Esophagus (tissue), 2 donors: ENCODE data around the gene GPR139. TPM values are rescaled to one million over a fixed set of nuclear protein-coding genes. Genes with fewer than 3 reads are reported as not detected.

Experiments used
- H3K27ac ChIP-seq, 2 donors: one replicate each; pipeline ENCODE4 v1.5.1; 2013; ENCODE audit warnings: low read depth in 2 of 2, mild to moderate bottlenecking in 2 of 2, inconsistent platforms in 1 of 2, low read length in 1 of 2, moderate library complexity in 1 of 2
- H3K27me3 ChIP-seq, 2 donors: one replicate each; pipeline ENCODE4 v1.6.1; 2013; ENCODE audit warnings: low read length in 2 of 2, control low read depth in 1 of 2, mild to moderate bottlenecking in 1 of 2; ENCODE audit not compliant: insufficient read depth in 2 of 2, control insufficient read depth in 1 of 2
- H3K36me3 ChIP-seq, 2 donors: one replicate each; pipeline ENCODE4 v1.6.1; 2013; ENCODE audit warnings: low read length in 1 of 2; ENCODE audit not compliant: control insufficient read depth in 2 of 2, insufficient read depth in 2 of 2
- H3K4me1 ChIP-seq, 2 donors: one replicate each; pipeline ENCODE4 v1.6.1; 2013; ENCODE audit warnings: low read length in 1 of 2; ENCODE audit not compliant: control insufficient read depth in 2 of 2, insufficient read depth in 2 of 2
- H3K4me3 ChIP-seq, 2 donors: one replicate each; pipeline ENCODE4 v1.5.1; 2013; ENCODE audit warnings: low read length in 2 of 2, mild to moderate bottlenecking in 2 of 2, low read depth in 1 of 2, moderate library complexity in 1 of 2
- H3K9me3 ChIP-seq, 2 donors: one replicate each; pipeline ENCODE4 v1.6.1; 2013; ENCODE audit warnings: mild to moderate bottlenecking in 2 of 2, low read depth in 1 of 2, low read length in 1 of 2, moderate library complexity in 1 of 2; ENCODE audit not compliant: control insufficient read depth in 2 of 2, insufficient read depth in 1 of 2
- WGBS, 2 donors: extraction: QIAGEN DNeasy Blood & Tissue Kit; methylation state at CpG; one replicate each; pipeline ENCODE4 v1.1.7; 2013; 5-methylcytosine and 5-hydroxymethylcytosine counted together
- polyA plus RNA-seq, 2 donors: library from polyadenylated mRNA; stranded (reverse); fragments of 200-250 nt; gene quantifications; one replicate each; pipeline ENCODE4 v1.2.3, GENCODE V29; 2013
- donor health status: healthy with polysubstance abuse.
- donor health status: Bipolar disorder and iron deficiency.

The GPR139 gene
- polyA plus RNA-seq, 2 donors = not detected

DNA sequence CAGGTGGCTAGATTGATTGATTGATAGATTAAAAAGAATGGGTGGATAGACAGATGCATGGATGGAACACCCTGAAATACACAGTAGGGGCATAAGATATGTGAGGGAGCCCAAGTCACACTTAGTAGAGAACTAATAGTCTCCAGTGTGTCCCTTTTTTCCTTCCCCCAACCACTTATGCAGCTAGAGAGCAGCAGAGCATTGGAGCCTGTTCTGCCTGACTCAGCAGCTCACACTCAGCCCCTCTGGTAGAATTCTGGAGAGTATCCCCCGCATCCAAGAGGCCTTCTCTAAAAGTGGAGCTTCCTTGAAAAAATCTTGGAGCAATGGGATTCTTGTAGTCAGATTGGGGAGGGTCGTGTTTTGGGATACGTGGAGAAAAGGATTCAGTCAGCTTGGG, 20.5 kb upstream of the GPR139 start:
- H3K36me3 ChIP-seq = no peaks in the 10 kb centered on the region
- no peak overlapping the region for H3K27ac ChIP-seq
- H3K9me3 ChIP-seq = no peaks in the 10 kb centered on the region
- no peaks in the 10 kb centered on the region for H3K27me3 ChIP-seq
- H3K4me3 ChIP-seq = no peak overlapping the region
- H3K4me1 ChIP-seq = no peaks in the 10 kb centered on the region
- WGBS, 2 donors = 43 to 46% methylated on average over 3 of the region's 3 CpGs

DNA sequence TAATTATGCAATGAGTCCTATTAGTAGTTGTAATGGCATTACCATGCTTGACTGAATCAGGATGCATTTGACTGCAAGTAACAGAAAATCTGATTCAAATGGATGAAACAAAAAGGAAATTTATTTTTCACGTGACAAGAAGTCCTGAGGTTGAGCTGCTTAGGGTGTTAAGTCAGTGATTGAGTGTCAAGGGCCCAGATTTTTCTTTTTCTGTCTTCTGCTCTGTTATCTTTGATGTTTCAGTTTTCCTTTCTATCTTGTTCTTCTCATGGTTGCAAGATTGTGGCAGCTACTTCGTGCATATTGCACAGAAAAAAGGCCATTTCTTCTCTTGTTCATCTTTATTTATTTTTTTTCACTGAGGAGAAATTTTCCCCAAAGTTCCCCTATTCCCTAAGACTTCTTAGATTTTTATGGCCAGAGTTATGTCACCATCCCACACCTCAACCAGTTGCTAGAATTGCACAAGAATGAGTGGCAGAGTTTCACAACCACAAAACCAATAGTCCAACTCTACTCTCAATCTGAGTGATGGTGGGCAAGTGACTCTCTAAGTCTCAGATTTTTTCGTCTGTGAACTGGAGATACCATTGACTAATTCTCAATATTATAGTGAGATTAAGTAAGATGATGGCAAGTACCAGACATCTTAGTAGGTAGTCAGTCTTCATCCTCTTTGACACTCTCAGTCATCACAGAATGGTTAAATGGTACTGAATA, 15.7 kb upstream of the GPR139 start:
- Histone ChIP-seq H3K36me3 (no peaks in the 10 kb centered on the region), H3K27ac (no peak overlapping the region), H3K9me3 (peaks cover 0 to 2% of the 10 kb centered on the region in 2 donors), H3K4me3 (no peak overlapping the region), H3K27me3 (no peaks in the 10 kb centered on the region), H3K4me1 (no peaks in the 10 kb centered on the region)
- WGBS, 2 donors = 49 to 51% methylated on average over 3 of the region's 3 CpGs

DNA sequence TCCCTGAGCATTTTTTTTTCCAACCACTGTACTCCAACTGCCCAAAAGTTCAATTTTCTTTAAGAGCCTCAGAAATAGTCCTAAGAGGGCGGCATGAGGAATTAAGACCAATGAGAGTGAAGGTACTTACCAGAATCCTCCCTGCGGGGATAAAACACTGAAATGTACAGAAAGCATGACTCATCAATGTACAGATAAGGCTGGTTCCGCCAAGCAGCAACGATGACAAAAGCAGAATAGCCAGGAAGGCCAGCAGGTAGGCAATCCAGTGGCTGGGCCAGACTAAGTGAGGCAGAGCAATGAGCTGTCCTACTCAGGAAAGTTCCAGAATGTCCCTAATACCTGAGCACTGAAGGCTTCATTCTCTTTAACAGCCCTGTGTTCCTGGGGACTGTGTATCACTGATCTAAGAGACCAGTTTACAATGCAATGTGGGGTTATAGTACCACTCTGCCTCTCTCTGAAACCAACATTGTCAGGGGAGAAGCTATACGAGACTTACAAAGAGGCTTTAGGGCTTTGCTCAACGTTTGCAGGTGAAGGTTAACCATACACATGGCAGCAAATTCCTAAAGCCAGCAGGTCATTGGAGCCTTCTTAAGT, 11.0 kb upstream of the GPR139 start:
- Histone ChIP-seq H3K27me3 (no peaks in the 10 kb centered on the region), H3K4me1 (no peaks in the 10 kb centered on the region), H3K36me3 (no peaks in the 10 kb centered on the region), H3K4me3 (no peak overlapping the region), H3K9me3 (peaks cover 0 to 2% of the 10 kb centered on the region in 2 donors), H3K27ac (no peak overlapping the region)
- WGBS, 2 donors = 42 to 49% methylated on average over 6 of the region's 6 CpGs

DNA sequence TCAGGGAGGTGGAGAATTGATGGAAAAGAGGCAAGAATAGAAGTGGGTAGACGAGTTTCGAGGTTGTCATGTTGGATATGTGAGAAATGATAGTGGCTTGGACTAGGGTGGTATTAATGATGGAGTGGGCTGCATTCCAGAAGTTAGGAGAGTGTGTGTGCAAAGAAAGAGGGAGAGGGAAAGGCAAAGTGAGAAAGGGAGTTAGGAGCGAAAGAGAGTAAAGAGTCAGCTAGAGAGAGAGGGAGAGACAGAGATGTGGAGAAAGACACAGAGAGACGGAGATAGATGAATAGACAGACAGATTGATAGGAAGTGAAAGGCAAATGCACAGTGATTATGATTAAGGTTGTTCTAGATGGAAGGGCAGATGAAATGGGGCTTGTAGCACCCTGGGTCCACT, 5.4 kb upstream of the GPR139 start:
- H3K27ac ChIP-seq = no peak overlapping the region
- H3K36me3 ChIP-seq = no peaks in the 10 kb centered on the region
- WGBS, 2 donors = 79 to 84% methylated on average over 4 of the region's 4 CpGs
- no peak overlapping the region for H3K4me3 ChIP-seq
- H3K9me3 ChIP-seq = no peaks in the 10 kb centered on the region
- H3K27me3 ChIP-seq = no peaks in the 10 kb centered on the region
- H3K4me1 ChIP-seq = no peaks in the 10 kb centered on the region

DNA sequence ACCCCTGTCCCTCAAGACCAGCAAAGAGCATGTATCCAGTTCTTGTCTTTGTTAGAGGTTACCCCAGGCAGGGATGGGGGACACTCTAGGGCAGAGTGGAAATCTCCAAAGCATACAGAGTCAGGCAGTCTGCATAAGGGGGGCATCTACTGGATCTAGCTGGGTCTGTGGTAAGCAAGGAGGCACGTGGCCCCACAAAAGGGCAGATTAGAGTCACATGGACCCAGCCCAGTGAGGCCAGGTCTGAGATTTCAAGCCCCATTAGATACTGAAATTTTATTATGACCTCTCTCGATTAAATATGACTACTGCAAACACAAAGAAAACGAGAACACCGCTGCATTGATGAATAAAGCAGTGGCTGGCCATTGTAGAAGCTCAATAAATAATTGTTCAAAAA, 1.6 kb upstream of the GPR139 start:
- Histone ChIP-seq H3K27me3 (no peaks in the 10 kb centered on the region), H3K4me3 (no peak overlapping the region), H3K27ac (no peak overlapping the region), H3K9me3 (no peaks in the 10 kb centered on the region), H3K36me3 (no peaks in the 10 kb centered on the region), H3K4me1 (no peaks in the 10 kb centered on the region)
- WGBS, 2 donors = 63 to 64% methylated on average over 4 of the region's 4 CpGs

DNA sequence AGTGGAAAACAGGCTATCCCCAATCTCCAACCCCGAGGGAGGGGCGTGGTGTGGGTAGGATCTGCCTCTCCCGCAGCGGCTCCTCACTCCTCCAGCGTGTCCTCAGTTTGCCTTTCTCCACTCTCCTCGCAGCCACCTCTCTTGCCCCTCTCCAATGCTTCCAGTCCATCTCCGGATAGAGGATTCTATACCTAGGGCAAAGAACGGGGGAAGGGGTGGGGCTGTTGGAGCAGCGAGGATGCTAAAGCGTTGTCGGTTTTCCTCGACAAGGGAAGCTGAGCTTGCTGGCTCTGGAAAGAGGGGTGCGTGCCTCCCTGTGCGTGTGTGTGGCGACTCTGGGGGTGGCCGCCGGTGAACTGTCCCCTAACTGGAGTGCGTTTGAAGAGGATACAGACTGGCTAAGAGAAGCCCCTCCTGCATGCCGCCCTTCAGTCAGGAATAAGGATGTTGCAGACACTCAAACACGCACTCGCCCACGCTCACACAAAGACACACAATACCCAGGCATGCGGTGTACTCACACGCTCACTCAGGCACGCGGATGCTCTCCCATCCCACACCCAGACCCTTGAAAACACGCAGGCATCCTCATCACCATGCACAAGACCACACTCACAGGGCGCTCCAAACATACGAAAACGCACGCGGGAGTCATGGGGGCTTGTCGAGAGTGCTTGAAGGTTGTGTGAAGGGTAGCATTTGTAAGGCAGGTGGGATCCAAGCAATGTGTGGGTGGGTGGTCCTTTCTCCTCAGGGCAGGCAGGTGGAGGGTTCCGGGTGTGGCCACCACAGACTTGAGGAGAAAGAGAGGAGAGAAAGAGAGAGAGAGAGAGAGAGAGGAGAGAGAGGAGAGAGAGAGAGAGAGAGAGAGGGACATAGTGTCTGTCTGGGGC, 655 bp upstream of the GPR139 start:
- WGBS, 2 donors = 13% methylated on average over 34 of the region's 34 CpGs
- H3K4me3 ChIP-seq = no peak overlapping the region
- H3K4me1 ChIP-seq = no peaks in the 10 kb centered on the region
- H3K9me3 ChIP-seq = no peaks in the 10 kb centered on the region
- no peak overlapping the region for H3K27ac ChIP-seq
- no peaks in the 10 kb centered on the region for H3K27me3 ChIP-seq
- H3K36me3 ChIP-seq = no peaks in the 10 kb centered on the region

DNA sequence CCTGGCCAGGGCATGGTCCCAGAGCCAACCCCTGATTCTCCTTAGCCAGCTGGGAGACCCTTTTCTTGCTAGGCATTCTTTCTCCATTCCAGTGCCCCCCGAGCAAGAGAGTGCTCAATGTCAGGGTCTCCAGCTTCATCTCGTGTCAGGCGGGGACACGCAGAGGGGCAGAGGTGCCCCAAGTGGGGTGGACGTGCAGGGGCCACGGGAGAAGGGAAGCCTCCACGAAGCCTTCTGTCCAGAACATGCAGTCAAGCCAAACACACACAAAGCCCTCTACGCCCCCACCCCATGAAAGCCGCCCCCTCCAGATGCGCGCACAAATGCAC, 852 bp downstream of the GPR139 start:
- Histone ChIP-seq H3K27me3 (no peaks in the 10 kb centered on the region), H3K36me3 (no peaks in the 10 kb centered on the region), H3K4me3 (no peak overlapping the region), H3K4me1 (no peaks in the 10 kb centered on the region), H3K9me3 (no peaks in the 10 kb centered on the region), H3K27ac (no peak overlapping the region)
- WGBS, 2 donors = 12 to 23% methylated on average over 8 to 11 of the region's 11 CpGs

DNA sequence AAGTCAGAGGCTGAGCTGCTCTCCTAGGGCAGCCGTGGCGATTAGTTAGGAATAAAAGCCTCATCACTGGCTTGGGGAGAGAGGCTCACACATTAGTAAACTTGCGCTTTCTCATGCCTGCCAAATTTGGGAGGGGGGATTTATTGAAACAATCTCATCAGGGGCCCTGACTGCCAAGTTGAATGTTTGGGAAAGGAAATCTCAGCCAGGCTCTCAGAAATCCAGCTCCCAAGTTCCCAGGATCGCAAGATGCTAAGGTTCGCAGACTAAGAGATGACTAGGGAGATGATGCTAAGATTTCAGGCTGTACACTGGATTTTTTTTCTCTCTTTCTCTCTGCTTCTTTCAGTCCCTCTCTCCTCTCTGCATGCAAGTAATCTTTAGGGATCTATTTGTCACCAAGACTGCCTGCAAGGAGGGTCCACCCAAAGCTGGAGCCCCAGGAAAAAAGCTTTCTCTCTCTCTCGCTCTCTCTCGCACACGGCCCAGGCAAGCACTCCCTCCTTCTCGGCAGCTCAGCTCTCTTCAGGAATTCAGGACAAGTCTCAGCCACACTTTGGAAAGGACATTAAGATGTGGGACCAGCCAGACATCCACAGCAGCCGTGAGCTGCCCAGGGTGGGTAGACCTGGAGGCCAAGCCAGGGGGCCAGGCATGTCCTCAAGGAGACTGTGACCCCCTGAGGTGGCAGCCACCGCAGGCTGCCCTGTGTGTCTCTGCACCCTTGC, 1.4 kb downstream of the GPR139 start:
- 41 to 46% methylated on average over 11 of the region's 11 CpGs for WGBS, 2 donors
- Histone ChIP-seq H3K27me3 (no peaks in the 10 kb centered on the region), H3K27ac (no peak overlapping the region), H3K36me3 (no peaks in the 10 kb centered on the region), H3K4me1 (no peaks in the 10 kb centered on the region), H3K4me3 (no peak overlapping the region), H3K9me3 (no peaks in the 10 kb centered on the region)

DNA sequence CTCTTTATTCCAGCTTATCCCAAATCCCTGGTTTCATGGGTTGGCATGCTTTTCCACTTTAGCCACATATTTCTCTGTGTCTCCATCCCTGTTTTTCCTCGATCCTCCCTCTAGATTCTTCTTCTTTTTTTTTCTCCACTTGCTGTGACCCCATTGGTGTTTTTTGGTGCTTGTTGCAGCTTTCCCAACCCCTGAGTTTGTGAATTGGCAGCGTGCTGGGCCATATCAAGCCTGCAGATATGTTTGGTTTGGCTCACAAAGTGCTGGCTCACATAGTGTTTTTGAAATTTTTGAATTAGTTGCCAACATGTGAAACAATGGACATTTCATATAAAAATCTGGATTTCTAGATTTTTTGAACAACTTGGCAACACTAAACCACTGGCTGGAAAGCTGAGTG, 8.8 kb downstream of the GPR139 start:
- 31 to 36% methylated on average over 2 of the region's 2 CpGs for WGBS, 2 donors

More for the DNA sequence above, 8.8 kb downstream of the GPR139 start:
- no peaks in the 10 kb centered on the region for H3K36me3 ChIP-seq
- no peaks in the 10 kb centered on the region for H3K4me1 ChIP-seq
- no peak overlapping the region for H3K27ac ChIP-seq
- no peaks in the 10 kb centered on the region for H3K27me3 ChIP-seq
- peaks cover 0 to 3% of the 10 kb centered on the region in 2 donors for H3K9me3 ChIP-seq
- H3K4me3 ChIP-seq = no peak overlapping the region
